Measurements from ENCODE around the gene MOV10. TPM values are rescaled to one million over a fixed set of nuclear protein-coding genes. Genes with fewer than 3 reads are reported as not detected.

MOV10 gene
- total and polyA plus RNA-seq, 9 of the 15 experiments (the other 6 are each of a cell fraction or from before 2014, with no cell fraction given), result 16.7 to 105 (median 49.5) TPM

DNA sequence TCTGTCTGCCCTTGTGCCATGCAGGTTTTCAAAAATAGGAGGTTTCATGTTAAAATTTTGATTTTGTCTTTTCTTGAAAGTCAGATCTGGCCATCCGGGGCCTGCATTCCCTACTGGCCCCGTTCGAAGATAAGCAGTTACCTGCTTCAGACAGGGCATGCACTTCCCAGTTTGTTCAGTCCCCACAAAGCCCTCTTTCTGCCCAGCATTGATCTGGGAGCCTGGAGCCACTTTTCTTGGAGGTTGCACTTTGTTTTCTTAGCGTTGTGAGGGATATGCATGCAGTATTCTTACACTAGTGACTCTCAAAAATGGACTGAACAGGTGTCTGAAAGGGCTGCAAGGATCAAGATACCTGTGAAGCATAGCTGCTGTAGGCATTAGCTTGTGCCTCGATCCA lies 11.5 kb downstream of the MOV10 start:
- Histone ChIP-seq H3K27me3 (ENCODE audit: control insufficient read depth in 2 of 2, insufficient read depth in 2 of 2, low read length in 2 of 2) (no peaks in the 10 kb centered on the region), H4K20me1 (replicated peaks; ENCODE audit: control insufficient read depth, insufficient read depth, low read length) (peaks cover 6% of the 10 kb centered on the region), H3K79me2 (ENCODE audit: control insufficient read depth, insufficient read depth, low read length) (peaks cover 5% of the 10 kb centered on the region; the same call in 2 of the 3 replicates), H3K9ac (ENCODE audit: insufficient read depth in 1 of 2, low read depth in 2 of 2, low read length in 2 of 2) (no peak overlapping the region), H3K4me2 (ENCODE audit: insufficient read depth, low read length) (no peak overlapping the region), H3K9me3 (replicated peaks; ENCODE audit: control insufficient read depth, insufficient read depth, low read depth, low read length) (no peaks in the 10 kb centered on the region), H3K4me3 (no peak overlapping the region), H3K27ac (ENCODE audit: extremely low read depth, low read depth, low read length) (no peak overlapping the region), H3K9me1 (ENCODE audit: control insufficient read depth, insufficient read depth, low read length) (peaks cover 4% of the 10 kb centered on the region), H3K4me1 (replicated peaks in 1 of 2; ENCODE audit: control insufficient read depth in 2 of 2, insufficient read depth in 2 of 2, low read length in 2 of 2) (peaks cover 18% of the 10 kb centered on the region in 2 experiments; a peak in 4 of 5 replicates), H3K36me3 (ENCODE audit: control insufficient read depth, insufficient read depth, low read length) (peaks cover 34% of the 10 kb centered on the region; the same call in 2 of the 3 replicates), H2AFZ (ENCODE audit: low read depth, low read length) (no peak overlapping the region)
- DNase-seq (ENCODE audit: extremely low read depth in 1 of 4, low spot score in 3 of 4) (peak in 1 of 4 experiments; percentile 7), ATAC-seq (no peak), FAIRE-seq (no peak)
- no peak for TF ChIP-seq ZNF444 (CRISPR knock-in tag; IDR thresholded peaks at IDR 0.05)
- 0 out of 4 replicates have a peak, but pooled peaks of 1 of the 2 experiments have one; percentile 38 for TF ChIP-seq FOXA3 (CRISPR knock-in tag; conservative IDR thresholded peaks at IDR 0.05 in 1 of 2, IDR thresholded peaks at IDR 0.05 in 1 of 2)
- 72% methylated on average over 5 of the region's 5 CpGs for WGBS (ENCODE audit: insufficient coverage, low coverage, missing lambda C conversion rate)
- intact Hi-C loops (cut with micrococcal nuclease), result no loop called here
- in situ Hi-C loops (cut with MboI), result no loop called here
- CTCF ChIA-PET (ENCODE audit: low intra/inter-chr PET ratio), result no interaction called here
- no TSS peak for BruUV-seq (replicated peaks)
- POLR2A ChIA-PET, result interaction anchor here (0.8 to 3.3 kb wide), 3 partner anchors 13 to 1150 kb away, joined by 3 to 31 read pairs (median 9); no protein-coding TSS in a partner anchor

DNA sequence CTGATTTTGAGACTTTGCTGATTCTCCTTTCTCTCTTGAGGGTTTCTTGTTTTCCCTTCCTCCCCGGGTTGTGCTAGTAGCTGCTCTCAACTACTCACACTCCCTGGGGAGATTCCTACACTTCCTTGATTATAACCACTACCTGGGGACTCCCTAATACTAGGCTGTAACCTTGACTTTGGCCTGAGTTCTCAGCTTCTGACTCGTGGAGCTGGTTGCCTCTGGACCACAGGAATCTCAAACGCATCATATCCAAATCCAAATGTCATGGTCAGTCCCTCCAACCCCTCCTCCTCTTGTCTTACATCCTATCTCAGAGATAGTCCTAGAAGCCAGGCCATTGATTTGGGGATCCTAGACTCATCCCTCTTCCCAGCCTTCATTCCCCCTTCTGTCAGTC lies 12.0 kb downstream of the MOV10 start:
- Histone ChIP-seq H3K79me2 (ENCODE audit: control insufficient read depth, insufficient read depth, low read length) (peaks cover 5% of the 10 kb centered on the region; the same call in 2 of the 3 replicates), H3K4me2 (ENCODE audit: insufficient read depth, low read length) (no peak overlapping the region; the same call in 1 of the 2 replicates), H4K20me1 (replicated peaks; ENCODE audit: control insufficient read depth, insufficient read depth, low read length) (peaks cover 6% of the 10 kb centered on the region), H3K9me3 (replicated peaks; ENCODE audit: control insufficient read depth, insufficient read depth, low read depth, low read length) (no peaks in the 10 kb centered on the region), H3K4me1 (replicated peaks in 1 of 2; ENCODE audit: control insufficient read depth in 2 of 2, insufficient read depth in 2 of 2, low read length in 2 of 2) (peaks cover 18% of the 10 kb centered on the region in 2 experiments; a peak in 4 of 5 replicates), H3K4me3 (no peak overlapping the region), H3K36me3 (ENCODE audit: control insufficient read depth, insufficient read depth, low read length) (peaks cover 38% of the 10 kb centered on the region), H2AFZ (ENCODE audit: low read depth, low read length) (no peak overlapping the region), H3K9ac (ENCODE audit: insufficient read depth in 1 of 2, low read depth in 2 of 2, low read length in 2 of 2) (no peak overlapping the region), H3K27ac (ENCODE audit: extremely low read depth, low read depth, low read length) (no peak overlapping the region), H3K9me1 (ENCODE audit: control insufficient read depth, insufficient read depth, low read length) (peaks cover 4% of the 10 kb centered on the region), H3K27me3 (ENCODE audit: control insufficient read depth in 2 of 2, insufficient read depth in 2 of 2, low read length in 2 of 2) (no peaks in the 10 kb centered on the region)
- in situ Hi-C loops (cut with MboI), result no loop called here
- FAIRE-seq (no peak), ATAC-seq (peak; percentile 10), DNase-seq (ENCODE audit: extremely low read depth in 1 of 4, low spot score in 3 of 4) (peak in 1 of 4 experiments; percentile 9)
- BruUV-seq (replicated peaks), result no TSS peak
- CTCF ChIA-PET (ENCODE audit: low intra/inter-chr PET ratio), result no interaction called here
- intact Hi-C loops (cut with micrococcal nuclease), result no loop called here
- POLR2A ChIA-PET, result interaction anchor here (0.6 to 3.3 kb wide), 4 partner anchors 12 to 1150 kb away, joined by 3 to 31 read pairs (median 6); no protein-coding TSS in a partner anchor
- no peak for TF ChIP-seq CHCHD3 (CRISPR knock-in tag; IDR thresholded peaks at IDR 0.05)
- TF ChIP-seq CREM (IDR thresholded peaks at IDR 0.05; ENCODE audit: low read depth), result no peak
- TF ChIP-seq HDAC2 (IDR thresholded peaks at IDR 0.05), result no peak
- TF ChIP-seq HNRNPH1 (optimal IDR thresholded peaks at IDR 0.05; ENCODE audit: low read depth, low read length), result no peak
- WGBS (ENCODE audit: insufficient coverage, low coverage, missing lambda C conversion rate), result 39% methylated on average over 3 of the region's 3 CpGs
